Endodermal cell (in vitro differentiated cells): Measurements from ENCODE around the gene FBXL17. TPM values are rescaled to one million over a fixed set of nuclear protein-coding genes. Genes with fewer than 3 reads are reported as not detected.

ENCODE experiments used
- DNase-seq: peaks from one replicate; pipeline ENCODE4 v3.0.0-alpha.2; 2017
- H3K27ac ChIP-seq: 2 replicates; pipeline ENCODE4 v1.5.1; 2013; ENCODE audit warnings: mild to moderate bottlenecking, low read depth, low read length, moderate library complexity
- H3K27me3 ChIP-seq: 2 replicates; pipeline ENCODE4 v1.6.1; 2013; ENCODE audit warnings: mild to moderate bottlenecking, low read length, moderate library complexity; ENCODE audit not compliant: insufficient read depth, control insufficient read depth, poor library complexity, severe bottlenecking
- H3K36me3 ChIP-seq: 2 replicates; pipeline ENCODE4 v1.7.0; 2013; ENCODE audit warnings: mild to moderate bottlenecking, low read length, moderate library complexity; ENCODE audit not compliant: control insufficient read depth, insufficient read depth
- H3K4me1 ChIP-seq: one replicate; pipeline ENCODE4 v1.7.0; 2013; ENCODE audit warnings: low read length; ENCODE audit not compliant: control insufficient read depth, insufficient read depth
- H3K4me3 ChIP-seq: 2 replicates; pipeline ENCODE4 v1.5.1; 2013; ENCODE audit warnings: mild to moderate bottlenecking, low read length, moderate library complexity
- H3K9ac ChIP-seq: 2 replicates; pipeline ENCODE4 v1.6.1; 2013; ENCODE audit warnings: mild to moderate bottlenecking, low read length, moderate library complexity; ENCODE audit not compliant: poor library complexity, severe bottlenecking; ENCODE audit errors: extremely low read depth
- H3K9me3 ChIP-seq: 2 replicates; pipeline ENCODE4 v1.6.1; 2013; ENCODE audit warnings: mild to moderate bottlenecking, low read length, moderate library complexity; ENCODE audit not compliant: control insufficient read depth
- H3K27ac Mint-ChIP-seq: 2 replicates; pipeline ENCODE4 v1.8.0; 2020; ENCODE audit warnings: mixed read lengths
- H3K27me3 Mint-ChIP-seq: 2 replicates; pipeline ENCODE4 v1.8.0; 2021; ENCODE audit warnings: mild to moderate bottlenecking, mixed read lengths; ENCODE audit not compliant: insufficient read depth
- H3K36me3 Mint-ChIP-seq: 2 replicates; pipeline ENCODE4 v1.8.0; 2020; ENCODE audit warnings: low read depth, mixed read lengths
- H3K4me1 Mint-ChIP-seq: 2 replicates; pipeline ENCODE4 v1.8.0; 2020; ENCODE audit warnings: mixed read lengths
- H3K4me3 Mint-ChIP-seq: 2 replicates; pipeline ENCODE4 v1.8.0; 2020; ENCODE audit warnings: mild to moderate bottlenecking, moderate library complexity, mixed read lengths
- H3K9me3 Mint-ChIP-seq: 2 replicates; pipeline ENCODE4 v1.8.0; 2020; ENCODE audit warnings: mild to moderate bottlenecking, mixed read lengths
- CTCF ChIP-seq: fragments of 200-600 bp; sonication (generic); conservative IDR thresholded peaks from 2 replicates; pipeline ENCODE4 v1.5.0; 2021; ENCODE audit warnings: antibody characterized with exemption, mild to moderate bottlenecking
- WGBS, 2 experiments: methylation state at CpG; one replicate each; pipeline versions ENCODE4 v1.1.5 to v1.1.7; 2013; ENCODE audit warnings: missing lambda C conversion rate in 2 of 2, mixed read lengths in 1 of 2; ENCODE audit not compliant: insufficient coverage in 1 of 2, insufficient read length in 1 of 2; 5-methylcytosine and 5-hydroxymethylcytosine counted together
- total RNA-seq, 2 donors: library from RNA; stranded (reverse); fragmentation: NEBNext Ultra II Directional in 1 of 2; extraction: Animal tissue kit (Norgen Biotek cat#: 25700) in 1 of 2; gene quantifications; 2 replicates in 1 of 2; 3 replicates in 1 of 2; pipeline ENCODE4 v1.2.1, GENCODE V29; 2021

Gene FBXL17
- total RNA-seq, 2 donors from 2014 or later: 7.4 to 8.6 TPM

- H3K27ac Mint-ChIP-seq: no peak overlapping the region
- H3K9me3 Mint-ChIP-seq: no peaks in the 10 kb centered on the region
- no peak for DNase-seq
- Histone ChIP-seq H3K27me3 (no peaks in the 10 kb centered on the region), H3K9ac (no peak overlapping the region), H3K36me3 (no peaks in the 10 kb centered on the region), H3K4me1 (no peaks in the 10 kb centered on the region), H3K9me3 (no peaks in the 10 kb centered on the region), H3K4me3 (no peak overlapping the region), H3K27ac (no peak overlapping the region)
- no peak overlapping the region for H3K4me3 Mint-ChIP-seq
- WGBS, 2 experiments: 85% methylated on average over 1 of the region's 1 CpG; no CpG with 5 or more reads in 1 of the 2 experiments
- no peaks in the 10 kb centered on the region for H3K27me3 Mint-ChIP-seq
- no peaks in the 10 kb centered on the region for H3K36me3 Mint-ChIP-seq
- TF ChIP-seq CTCF: no peak
- H3K4me1 Mint-ChIP-seq: no peaks in the 10 kb centered on the region
Measured at GRCh38 chr5:108303086-108303485, 78.8 kb downstream of the FBXL17 start.

- H3K4me1 ChIP-seq: no peaks in the 10 kb centered on the region
- no peak for DNase-seq
- no peaks in the 10 kb centered on the region for H3K27me3 ChIP-seq
- Mint-ChIP-seq H3K4me3 (no peak overlapping the region), H3K27ac (no peak overlapping the region), H3K4me1 (peaks cover 7% of the 10 kb centered on the region), H3K27me3 (no peaks in the 10 kb centered on the region), H3K9me3 (no peaks in the 10 kb centered on the region), H3K36me3 (no peaks in the 10 kb centered on the region)
- no peaks in the 10 kb centered on the region for H3K9me3 ChIP-seq
- no peak for TF ChIP-seq CTCF
- H3K9ac ChIP-seq: no peak overlapping the region
- no peak overlapping the region for H3K27ac ChIP-seq
- H3K36me3 ChIP-seq: no peaks in the 10 kb centered on the region
- no peak overlapping the region for H3K4me3 ChIP-seq
Measured at GRCh38 chr5:108297042-108297601, 84.8 kb downstream of the FBXL17 start.

GRCh38 chr5:108295578-108296368 lies 86.1 kb downstream of the FBXL17 start:
- no peak for TF ChIP-seq CTCF
- Mint-ChIP-seq H3K36me3 (no peaks in the 10 kb centered on the region), H3K9me3 (no peaks in the 10 kb centered on the region)

More at GRCh38 chr5:108295578-108296368, 86.1 kb downstream of the FBXL17 start:
- no peak overlapping the region for H3K4me3 Mint-ChIP-seq
- Histone ChIP-seq H3K4me3 (no peak overlapping the region), H3K36me3 (no peaks in the 10 kb centered on the region), H3K9me3 (no peaks in the 10 kb centered on the region), H3K27ac (no peak overlapping the region), H3K27me3 (no peaks in the 10 kb centered on the region), H3K4me1 (no peaks in the 10 kb centered on the region), H3K9ac (no peak overlapping the region)
- peaks cover 7% of the 10 kb centered on the region for H3K4me1 Mint-ChIP-seq
- no peaks in the 10 kb centered on the region for H3K27me3 Mint-ChIP-seq
- 95% methylated on average over 2 of the region's 2 CpGs; no CpG with 5 or more reads in 1 of the 2 experiments for WGBS, 2 experiments
- H3K27ac Mint-ChIP-seq: no peak overlapping the region
- no peak for DNase-seq
